ENCODE measurements around the gene ZNG1A. TPM values are rescaled to one million over a fixed set of nuclear protein-coding genes. Genes with fewer than 3 reads are reported as not detected.
A peak's percentile ranks its signal among the peaks of the same experiment; 100 is the strongest.
"Not testable (repeated sequence)": the region's sequence is repeated elsewhere in the genome, so short reads cannot be mapped to it uniquely, and the experiment has no call there.

The ZNG1A gene
- total and polyA plus RNA-seq, 10 donors = 24.0 to 52.3 (median 35.4) TPM

- DNase-seq = peak; percentile 87
- Histone ChIP-seq H3K27ac (peak overlapping the region in 7 of 8 donors; percentile 55 to 73 (median 69)), H3K4me3 (peak overlapping the region; percentile 32 to 74 (median 51)), H3K4me1 (peaks cover 5 to 48% (median 29%) of the 10 kb centered on the region in 6 donors), H3K27me3 (replicated peaks in 1 of 7) (peaks cover 15 to 88% (median 49%) of the 10 kb centered on the region in 7 donors)
- WGBS, 5 donors = 0 to 2% (median 1%) methylated on average over 23 to 109 of the region's 111 CpGs
- TF ChIP-seq POLR2AphosphoS5 (IDR thresholded peaks at IDR 0.05) = peak in 1 of 3 donors; percentile 46
- H3K36me3 ChIP-seq; H3K9me3 ChIP-seq; intact Hi-C loops (cut with DNase I; ENCODE audit: low total_unique reads): not testable (repeated sequence)
Observed at GRCh38 chr9:113468-114266, 65.2 kb downstream of the ZNG1A start.

- H3K36me3 ChIP-seq; H3K9me3 ChIP-seq; DNase-seq; intact Hi-C loops (cut with DNase I; ENCODE audit: low total_unique reads): not testable (repeated sequence)
- Histone ChIP-seq H3K4me1 (peaks cover 5 to 42% (median 28%) of the 10 kb centered on the region in 6 donors), H3K27me3 (replicated peaks in 1 of 7) (peaks cover 15 to 90% (median 47%) of the 10 kb centered on the region in 7 donors), H3K4me3 (peak overlapping the region in 7 of 8 donors; percentile 32 to 74 (median 51)), H3K27ac (peak overlapping the region in 6 of 8 donors; percentile 55 to 73 (median 68))
- 8 to 14% (median 9%) methylated on average over 24 to 51 of the region's 55 CpGs for whole genome bisulfite sequencing, 5 donors
Observed at GRCh38 chr9:112589-113467, 66.0 kb downstream of the ZNG1A start.

- Histone ChIP-seq H3K4me1 (peaks cover 5 to 26% (median 20%) of the 10 kb centered on the region in 6 donors), H3K27me3 (replicated peaks in 1 of 7) (peaks cover 15 to 84% (median 30%) of the 10 kb centered on the region in 7 donors)
- DNase-seq; H3K27ac ChIP-seq; H3K4me3 ChIP-seq; H3K36me3 ChIP-seq; H3K9me3 ChIP-seq; intact Hi-C loops (cut with DNase I; ENCODE audit: low total_unique reads): not testable (repeated sequence)
- 22 to 57% (median 31%) methylated on average over 3 to 4 of the region's 4 CpGs for WGBS, 5 donors
Observed at GRCh38 chr9:110672-111071, 68.2 kb downstream of the ZNG1A start.

GRCh38 chr9:109540-109939 lies 69.3 kb downstream of the ZNG1A start:
- 26 to 55% (median 42%) methylated on average over 4 to 6 of the region's 8 CpGs for WGBS, 5 donors

GRCh38 chr9:108742-109495 lies 69.9 kb downstream of the ZNG1A start:
- Histone ChIP-seq H3K4me1 (peaks cover 0 to 12% (median 8%) of the 10 kb centered on the region in 6 donors), H3K27me3 (replicated peaks in 1 of 7) (peaks cover 6 to 68% (median 16%) of the 10 kb centered on the region in 7 donors)
- H3K36me3 ChIP-seq; H3K4me3 ChIP-seq; H3K27ac ChIP-seq; H3K9me3 ChIP-seq; intact Hi-C loops (cut with DNase I; ENCODE audit: low total_unique reads); DNase-seq: not testable (repeated sequence)
- 23 to 38% (median 31%) methylated on average over 19 to 22 of the region's 22 CpGs for WGBS, 5 donors

More at GRCh38 chr9:109540-109939, 69.3 kb downstream of the ZNG1A start:
- H3K9me3 ChIP-seq; H3K27ac ChIP-seq; intact Hi-C loops (cut with DNase I; ENCODE audit: low total_unique reads); H3K36me3 ChIP-seq; DNase-seq; H3K4me3 ChIP-seq: not testable (repeated sequence)
- H3K27me3 ChIP-seq (replicated peaks in 1 of 7) = peaks cover 9 to 74% (median 22%) of the 10 kb centered on the region in 7 donors
- peaks cover 2 to 19% (median 14%) of the 10 kb centered on the region in 6 donors for H3K4me1 ChIP-seq

GRCh38 chr9:105991-106390 lies 72.9 kb downstream of the ZNG1A start:
- 78 to 86% (median 82%) methylated on average over 8 of the region's 8 CpGs for WGBS, 5 donors
- DNase-seq; intact Hi-C loops (cut with DNase I; ENCODE audit: low total_unique reads); H3K36me3 ChIP-seq; H3K4me3 ChIP-seq; H3K27ac ChIP-seq; H3K9me3 ChIP-seq; H3K4me1 ChIP-seq: not testable (repeated sequence)
- peaks cover 0 to 42% (median 0%) of the 10 kb centered on the region in 7 donors for H3K27me3 ChIP-seq (replicated peaks in 1 of 7)

- H3K9me3 ChIP-seq; H3K4me1 ChIP-seq; DNase-seq; H3K27ac ChIP-seq; intact Hi-C loops (cut with DNase I; ENCODE audit: low total_unique reads); H3K4me3 ChIP-seq; H3K36me3 ChIP-seq; H3K27me3 ChIP-seq (replicated peaks in 1 of 7): not testable (repeated sequence)
- WGBS, 5 donors = 93 to 96% (median 94%) methylated on average over 9 of the region's 9 CpGs
Observed at GRCh38 chr9:100430-100829, 78.4 kb downstream of the ZNG1A start.

- H3K4me3 ChIP-seq; H3K4me1 ChIP-seq; H3K36me3 ChIP-seq; H3K9me3 ChIP-seq; H3K27me3 ChIP-seq (replicated peaks in 1 of 7); H3K27ac ChIP-seq; intact Hi-C loops (cut with DNase I; ENCODE audit: low total_unique reads); DNase-seq: not testable (repeated sequence)
- 88 to 96% (median 91%) methylated on average over 6 of the region's 6 CpGs for WGBS, 5 donors
Observed at GRCh38 chr9:99867-100266, 79.0 kb downstream of the ZNG1A start.

GRCh38 chr9:98775-99174 lies 80.1 kb downstream of the ZNG1A start:
- H3K27ac ChIP-seq; H3K4me3 ChIP-seq; intact Hi-C loops (cut with DNase I; ENCODE audit: low total_unique reads); H3K36me3 ChIP-seq; H3K4me1 ChIP-seq; DNase-seq; H3K9me3 ChIP-seq; H3K27me3 ChIP-seq (replicated peaks in 1 of 7): not testable (repeated sequence)
- 60 to 80% (median 73%) methylated on average over 1 to 3 of the region's 3 CpGs for WGBS, 5 donors

GRCh38 chr9:94992-95391 lies 83.9 kb downstream of the ZNG1A start:
- intact Hi-C loops (cut with DNase I; ENCODE audit: low total_unique reads); H3K36me3 ChIP-seq: not testable (repeated sequence)
- 13 to 29% (median 15%) methylated on average over 1 to 4 of the region's 4 CpGs; no CpG with 5 or more reads in 2 of the 5 donors for WGBS, 5 donors

More at GRCh38 chr9:94992-95391, 83.9 kb downstream of the ZNG1A start:
- DNase-seq; H3K4me1 ChIP-seq; H3K27me3 ChIP-seq (replicated peaks in 1 of 7); H3K27ac ChIP-seq; H3K4me3 ChIP-seq; H3K9me3 ChIP-seq: not testable (repeated sequence)
